Activated CD4-positive, alpha-beta T cell treated with anti-CD3 and anti-CD28 coated beads for 1 hour (primary cell): ENCODE results near the gene TNNC2.
A peak's percentile ranks its signal among the peaks of the same experiment; 100 is the strongest.
"Not testable (repeated sequence)": the region's sequence is repeated elsewhere in the genome, so short reads cannot be mapped to it uniquely, and the experiment has no call there.

ENCODE experiments used
- DNase-seq: peaks from one replicate; pipeline ENCODE4 v3.0.0-alpha.2; 2020

The TNNC2 gene

DNA sequence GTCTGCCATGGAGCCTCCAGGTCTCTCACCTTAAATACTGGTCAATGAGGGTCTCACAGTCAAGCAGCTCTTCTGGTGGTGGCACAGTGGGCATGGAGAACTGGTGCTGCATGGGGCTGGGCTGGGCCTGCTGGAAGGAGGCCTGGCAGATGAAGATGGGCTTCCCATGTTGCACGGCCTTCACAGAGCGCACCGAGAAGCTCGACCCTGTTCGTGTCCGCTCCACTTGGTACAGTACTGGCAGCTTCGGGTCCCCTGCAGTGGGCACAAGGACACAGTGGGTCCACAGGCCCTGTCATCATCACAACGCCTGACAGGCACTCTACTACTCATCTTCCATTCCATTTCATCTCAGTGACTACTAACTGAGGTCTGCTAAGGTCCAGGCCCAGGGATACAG, 21.3 kb upstream of the TNNC2 start:
- no peak for DNase-seq

DNA sequence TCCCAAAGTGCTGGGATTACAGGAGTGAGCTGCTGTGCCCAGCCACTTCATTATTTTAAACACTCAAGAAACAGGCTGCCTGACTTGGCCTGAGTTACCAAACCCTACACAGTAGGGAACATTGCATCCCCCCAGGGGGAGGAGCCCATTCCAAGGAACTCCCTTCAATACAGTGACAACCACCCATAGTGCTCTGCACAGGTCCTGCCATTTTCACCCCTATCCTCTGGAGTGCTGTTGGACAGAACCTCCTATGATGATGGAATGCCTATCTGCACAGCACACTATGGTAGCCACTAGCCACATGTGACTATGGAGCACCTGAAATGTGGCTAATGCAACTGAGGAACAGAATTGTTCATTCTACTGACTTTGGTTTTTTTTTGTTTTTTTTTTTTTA, 18.3 kb upstream of the TNNC2 start:
- DNase-seq: no peak

DNA sequence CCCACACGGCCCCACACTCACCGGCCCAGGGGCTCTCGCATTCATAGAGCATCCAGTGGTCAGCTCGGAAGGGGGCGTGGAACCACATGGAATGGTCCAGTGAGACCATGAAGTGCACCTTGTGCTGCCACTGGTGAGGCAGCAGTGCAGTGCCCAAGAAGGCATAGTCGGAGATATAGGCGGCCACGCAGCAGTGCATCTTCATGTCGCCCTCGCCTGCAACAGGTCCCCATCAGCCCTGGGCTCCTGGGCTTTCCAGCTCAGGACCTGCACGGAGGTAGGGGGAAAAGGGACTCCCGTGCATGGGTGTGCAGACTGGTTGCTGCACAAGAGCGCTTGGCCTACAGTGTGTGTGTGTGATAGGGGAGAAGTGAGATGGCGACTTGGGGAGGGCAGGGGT, 16.4 kb upstream of the TNNC2 start:
- no peak for DNase-seq

- no peak for DNase-seq
Measured at GRCh38 chr20:45842169-45842812, 15.2 kb upstream of the TNNC2 start.

- DNase-seq: no peak
Measured at GRCh38 chr20:45841407-45842129, 14.5 kb upstream of the TNNC2 start.

- DNase-seq: no peak
Measured at GRCh38 chr20:45840700-45841198, 13.6 kb upstream of the TNNC2 start.

DNA sequence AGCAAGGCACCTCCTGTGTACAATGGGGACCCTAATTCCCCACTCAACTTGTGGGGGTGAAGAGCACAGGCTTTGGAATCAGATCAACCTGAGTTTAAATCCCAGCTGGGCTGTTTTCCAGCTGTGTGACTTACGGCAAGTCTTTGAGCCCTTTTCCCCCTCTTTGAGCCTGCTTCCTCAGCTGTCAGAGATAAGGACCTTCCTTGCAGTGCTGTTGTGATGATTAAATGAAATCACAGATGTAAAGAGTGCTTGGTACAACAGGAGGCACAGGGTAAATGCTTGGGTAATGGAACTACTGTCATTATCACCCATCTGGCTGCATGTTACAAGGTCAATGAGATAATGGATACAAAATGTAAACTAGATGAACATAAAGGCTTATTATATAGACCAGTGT, 9.7 kb upstream of the TNNC2 start:
- no peak for DNase-seq

- DNase-seq: no peak
Measured at GRCh38 chr20:45835825-45836224, 8.7 kb upstream of the TNNC2 start.

DNA sequence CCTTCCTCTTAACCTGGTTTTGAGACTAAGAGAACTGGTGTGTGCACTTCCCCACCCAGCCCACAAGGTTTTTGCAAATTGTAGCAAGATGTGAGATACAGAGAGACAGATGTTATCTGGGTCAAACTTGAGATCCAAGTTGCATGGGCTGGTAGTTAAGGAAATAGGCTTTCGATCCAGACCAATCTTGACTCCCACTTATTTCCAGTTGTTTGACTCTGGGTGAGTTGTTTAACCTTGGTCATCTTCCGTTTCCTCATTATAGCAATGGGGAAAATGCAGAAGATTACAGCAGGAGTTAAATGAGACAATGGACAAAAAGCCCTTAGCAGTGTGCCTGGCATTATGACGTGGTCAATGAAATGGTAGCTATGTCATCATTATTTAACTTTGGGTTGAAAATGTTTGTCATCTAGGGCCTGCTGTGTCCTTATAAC, 8.2 kb upstream of the TNNC2 start:
- DNase-seq: no peak

GRCh38 chr20:45834797-45835161, 7.7 kb upstream of the TNNC2 start:
- DNase-seq: no peak

- DNase-seq: peak; percentile 18
Measured at GRCh38 chr20:45833883-45834796, 7.0 kb upstream of the TNNC2 start.

- no peak for DNase-seq
Measured at GRCh38 chr20:45833030-45833882, 6.1 kb upstream of the TNNC2 start, which contains the start of gene SNX21. Gene SNX21 (plus strand): TSS chr20:45833799. CDS start chr20:45833920, 121 bp downstream.

- no peak for DNase-seq
Measured at GRCh38 chr20:45832619-45833018, 5.5 kb upstream of the TNNC2 start.

DNA sequence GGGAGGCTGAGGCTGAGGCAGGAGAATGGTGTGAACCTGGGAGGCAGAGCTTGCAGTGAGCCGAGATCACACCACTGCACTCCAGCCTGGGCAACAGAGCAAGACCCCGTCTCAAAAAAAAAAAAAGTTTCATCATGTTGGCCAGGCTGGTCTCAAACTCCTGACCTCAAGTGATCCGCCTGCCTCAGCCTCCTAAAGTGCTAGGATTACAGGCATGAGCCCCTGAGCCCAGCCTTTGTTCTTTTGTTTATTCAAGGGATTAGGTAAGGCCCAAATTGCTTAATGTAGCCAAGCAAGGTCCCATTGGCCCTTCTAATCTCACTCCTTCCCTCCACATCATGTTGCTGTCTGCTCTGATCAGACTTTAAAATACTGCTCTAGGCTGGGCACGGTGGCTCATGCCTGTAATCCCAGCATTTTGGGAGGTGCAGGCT, 2.6 kb upstream of the TNNC2 start:
- DNase-seq: not testable (repeated sequence)

- no peak for DNase-seq
Measured at GRCh38 chr20:45828589-45828988, 1.5 kb upstream of the TNNC2 start.

DNA sequence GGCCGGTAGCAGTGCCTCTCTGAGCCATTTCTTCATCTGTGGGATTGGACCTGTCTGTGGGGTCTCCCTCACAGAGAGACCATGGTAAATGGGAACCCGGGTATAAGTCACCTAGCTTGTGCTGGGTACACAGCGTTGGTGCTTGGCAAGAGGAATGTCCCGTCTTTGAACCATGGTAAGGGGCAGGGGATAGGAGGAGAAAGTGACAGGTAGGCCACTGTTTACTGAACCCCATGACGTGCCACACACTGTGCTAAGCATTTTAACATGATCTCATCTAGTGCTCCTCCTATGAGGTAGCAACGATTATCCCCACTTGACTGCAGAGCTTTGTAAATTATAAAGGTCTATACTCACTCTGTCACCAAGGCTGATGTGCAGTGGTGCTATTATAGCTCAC, 600 bp upstream of the TNNC2 start:
- DNase-seq: no peak

DNA sequence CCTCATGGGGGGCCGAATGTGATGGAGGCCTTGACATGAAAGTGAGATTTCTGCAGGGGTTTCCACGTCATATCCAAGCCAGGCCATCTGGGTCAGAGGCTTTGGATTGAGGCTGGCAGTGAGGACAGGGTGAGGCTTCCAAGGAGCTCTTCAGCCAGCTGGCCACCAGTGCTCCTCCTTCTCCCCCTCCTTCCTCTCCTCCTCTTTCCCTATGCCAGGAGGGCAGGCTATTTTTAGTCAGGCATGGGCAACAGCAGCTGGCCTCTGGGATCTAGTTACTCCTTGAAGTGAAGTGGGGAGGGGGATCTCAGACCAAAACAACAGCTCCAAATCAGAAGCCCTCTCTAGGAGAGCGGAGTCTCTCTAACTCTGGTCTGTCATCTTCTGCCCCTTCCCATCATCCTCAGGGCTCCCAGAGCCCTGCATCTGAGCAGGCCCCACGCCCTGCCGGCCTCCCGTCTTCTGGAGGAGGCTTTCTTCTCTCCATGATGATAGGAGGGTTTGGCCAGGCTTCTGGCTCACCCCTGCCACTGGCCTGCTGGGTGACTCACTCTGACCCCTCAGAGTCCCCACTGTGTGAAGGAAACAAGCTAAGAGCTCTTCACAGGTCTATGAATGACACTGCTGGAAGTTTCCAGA, 612 bp downstream of the TNNC2 start:
- DNase-seq: no peak

DNA sequence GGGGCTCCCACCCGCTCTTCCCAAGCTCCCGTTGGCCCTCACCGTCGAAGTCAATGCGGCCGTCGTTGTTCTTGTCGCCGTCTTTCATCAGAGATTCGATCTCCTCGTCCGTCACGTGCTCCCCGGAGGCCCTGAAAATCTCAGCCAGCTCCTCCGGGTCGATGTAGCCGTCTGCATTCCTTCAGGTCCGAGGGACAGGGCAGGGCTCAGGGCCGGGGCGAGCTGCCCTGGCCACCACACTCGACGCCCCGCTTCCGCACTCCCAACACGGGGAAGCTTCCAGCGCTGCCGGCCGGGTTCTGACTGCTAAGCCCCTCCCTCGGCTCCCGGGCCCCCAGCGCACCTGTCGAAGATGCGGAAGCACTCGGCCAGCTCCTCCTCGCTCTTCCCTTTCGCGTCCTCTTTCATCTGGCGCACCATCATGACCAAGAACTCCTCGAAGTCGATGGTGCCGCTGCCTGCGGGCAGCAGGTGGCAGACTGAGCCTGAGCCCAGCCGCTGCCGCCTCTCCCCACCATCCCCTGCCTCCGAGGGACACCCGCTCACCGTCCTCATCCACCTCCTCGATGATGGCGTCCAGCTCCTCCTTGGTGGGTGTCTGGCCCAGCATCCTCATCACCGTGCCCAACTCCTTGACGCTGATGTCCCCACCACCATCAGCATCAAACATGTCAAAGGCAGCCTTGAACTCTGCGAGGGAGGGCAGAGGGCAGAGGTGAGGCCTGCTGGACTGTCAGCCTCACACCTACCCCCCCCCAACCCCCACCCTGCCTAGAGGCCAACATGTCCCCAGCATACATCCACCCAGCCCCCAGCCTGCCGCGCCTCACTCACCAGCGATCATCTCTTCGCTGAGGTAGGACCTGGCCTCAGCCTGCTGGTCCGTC, 2.9 kb downstream of the TNNC2 start:
- DNase-seq: peak; percentile 26

- DNase-seq: no peak
Measured at GRCh38 chr20:45822857-45823256, 4.3 kb downstream of the TNNC2 start.

DNA sequence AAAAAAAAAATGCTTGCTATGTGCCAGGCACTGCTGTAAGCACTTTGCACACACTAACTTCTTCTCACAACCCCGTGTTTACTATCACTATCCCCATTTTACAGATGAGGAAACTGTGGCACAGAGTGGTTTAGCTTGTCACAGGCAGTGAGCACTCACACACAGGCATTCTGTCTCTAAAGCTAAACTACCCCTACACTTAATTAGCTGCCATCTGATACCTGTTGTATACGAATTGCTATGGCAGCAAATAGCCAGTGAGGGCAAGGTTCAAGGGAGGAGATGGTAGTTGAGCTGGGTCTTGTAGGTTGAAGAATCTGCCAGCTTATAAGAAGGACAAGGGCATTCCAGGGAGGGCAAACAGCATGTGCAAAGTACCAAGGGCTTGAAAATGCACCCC, 5.2 kb downstream of the TNNC2 start:
- no peak for DNase-seq

GRCh38 chr20:45819466-45819865, 7.6 kb downstream of the TNNC2 start:
- DNase-seq: no peak
